H9 (cell line): ENCODE data around the gene ATN1. TPM values are rescaled to one million over a fixed set of nuclear protein-coding genes. Genes with fewer than 3 reads are reported as not detected.

ENCODE experiments used
- DNase-seq: peaks from one replicate; pipeline ENCODE4 v3.0.0-alpha.2; 2017
- H2AFZ ChIP-seq: one replicate; pipeline ENCODE4 v1.6.1; 2013; ENCODE audit warnings: mild to moderate bottlenecking, low read length, control low read depth, moderate library complexity
- H2AK5ac ChIP-seq: 2 replicates; pipeline ENCODE4 v1.6.1; 2013; ENCODE audit warnings: low read length, control low read depth, mixed read lengths; ENCODE audit not compliant: insufficient read length
- H2BK120ac ChIP-seq: one replicate; pipeline ENCODE4 v1.6.1; 2013; ENCODE audit warnings: low read depth, mild to moderate bottlenecking, low read length, control low read depth, inconsistent platforms; ENCODE audit not compliant: poor library complexity, severe bottlenecking
- H2BK12ac ChIP-seq: 2 replicates; pipeline ENCODE4 v1.6.1; 2013; ENCODE audit warnings: low read length, control low read depth, mixed read lengths, low read depth; ENCODE audit not compliant: insufficient read length
- H2BK15ac ChIP-seq: 2 replicates; pipeline ENCODE4 v1.6.1; 2013; ENCODE audit warnings: low read depth, low read length, control low read depth
- H2BK20ac ChIP-seq: one replicate; pipeline ENCODE4 v1.6.1; 2013; ENCODE audit warnings: low read depth, mild to moderate bottlenecking, low read length, control low read depth, inconsistent platforms; ENCODE audit not compliant: poor library complexity, severe bottlenecking
- H2BK5ac ChIP-seq: 2 replicates; pipeline ENCODE4 v1.6.1; 2013; ENCODE audit warnings: low read length, control low read depth, mixed read lengths; ENCODE audit not compliant: insufficient read length
- H3K14ac ChIP-seq: 2 replicates; pipeline ENCODE4 v1.6.1; 2013; ENCODE audit warnings: low read length, control low read depth; ENCODE audit not compliant: insufficient read depth
- H3K18ac ChIP-seq: 2 replicates; pipeline ENCODE4 v1.6.1; 2013; ENCODE audit warnings: low read depth, mild to moderate bottlenecking, mixed read lengths, low read length, control low read depth; ENCODE audit not compliant: insufficient read length
- H3K23ac ChIP-seq: 2 replicates; pipeline ENCODE4 v1.6.1; 2013; ENCODE audit warnings: low read length, control low read depth, mixed read lengths, low read depth; ENCODE audit not compliant: insufficient read length
- H3K23me2 ChIP-seq: 2 replicates; pipeline ENCODE4 v1.6.1; 2013; ENCODE audit warnings: low read depth, mild to moderate bottlenecking, mixed read lengths, low read length, control low read depth; ENCODE audit not compliant: insufficient read length, poor library complexity, severe bottlenecking
- H3K27ac ChIP-seq: 2 replicates; pipeline ENCODE4 v1.5.1; 2013; ENCODE audit warnings: low read length, control low read depth, mixed read lengths, low read depth; ENCODE audit not compliant: insufficient read length
- H3K27me3 ChIP-seq: 2 replicates; pipeline ENCODE4 v1.6.1; 2013; ENCODE audit warnings: low read length, control low read depth, inconsistent platforms; ENCODE audit not compliant: insufficient read depth
- H3K4ac ChIP-seq: 2 replicates; pipeline ENCODE4 v1.6.1; 2013; ENCODE audit warnings: low read depth, mild to moderate bottlenecking, control low read depth, inconsistent platforms, low read length, moderate library complexity
- H3K4me1 ChIP-seq: 2 replicates; pipeline ENCODE4 v1.6.1; 2013; ENCODE audit warnings: low read length, control low read depth, inconsistent platforms; ENCODE audit not compliant: insufficient read depth
- H3K4me2 ChIP-seq: 2 replicates; pipeline ENCODE4 v1.6.1; 2013; ENCODE audit warnings: low read length, control low read depth, mixed read lengths; ENCODE audit not compliant: insufficient read length, insufficient read depth
- H3K56ac ChIP-seq: 2 replicates; pipeline ENCODE4 v1.6.1; 2013; ENCODE audit warnings: low read depth, mild to moderate bottlenecking, mixed read lengths, low read length, control low read depth; ENCODE audit not compliant: insufficient read length
- H3K79me1 ChIP-seq: 2 replicates; pipeline ENCODE4 v1.6.1; 2013; ENCODE audit warnings: low read depth, mild to moderate bottlenecking, moderate library complexity, low read length, control low read depth, inconsistent platforms; ENCODE audit not compliant: insufficient read depth, poor library complexity, severe bottlenecking
- H3K79me2 ChIP-seq: 2 replicates; pipeline ENCODE4 v1.6.1; 2013; ENCODE audit warnings: low read length, control low read depth, inconsistent platforms; ENCODE audit not compliant: insufficient read depth
- H3K9ac ChIP-seq: 2 replicates; pipeline ENCODE4 v1.6.1; 2013; ENCODE audit warnings: low read length, control low read depth, mixed read lengths; ENCODE audit not compliant: insufficient read length; ENCODE audit errors: extremely low read depth
- H3K9me3 ChIP-seq: one replicate; pipeline ENCODE4 v1.6.1; 2013; ENCODE audit warnings: low read depth, low read length, inconsistent platforms; ENCODE audit not compliant: control insufficient read depth
- H3T11ph ChIP-seq: one replicate; pipeline ENCODE4 v1.6.1; 2013; ENCODE audit warnings: mild to moderate bottlenecking, low read length, control low read depth, inconsistent platforms
- H4K20me1 ChIP-seq: one replicate; pipeline ENCODE4 v1.6.1; 2013; ENCODE audit not compliant: control insufficient read depth, insufficient read length, insufficient read depth
- H4K5ac ChIP-seq: 2 replicates; pipeline ENCODE4 v1.6.1; 2013; ENCODE audit warnings: low read depth, mild to moderate bottlenecking, mixed read lengths, low read length, control low read depth; ENCODE audit not compliant: insufficient read length
- H4K8ac ChIP-seq: replicated peaks from 2 replicates; pipeline ENCODE4 v1.6.1; 2013; ENCODE audit warnings: low read length, control low read depth, mixed read lengths, low read depth; ENCODE audit not compliant: insufficient read length
- H4K91ac ChIP-seq: 2 replicates; pipeline ENCODE4 v1.6.1; 2013; ENCODE audit warnings: low read depth, mild to moderate bottlenecking, moderate library complexity, mixed read lengths, low read length, control low read depth; ENCODE audit not compliant: insufficient read length
- H3K27ac Mint-ChIP-seq, 3 experiments: 2 replicates in 2 of 3; 3 replicates in 1 of 3; pipeline ENCODE4 v1.8.0; 2020 to 2021; ENCODE audit warnings: mixed read lengths in 3 of 3, mild to moderate bottlenecking in 1 of 3, moderate library complexity in 1 of 3
- H3K27me3 Mint-ChIP-seq: 2 replicates; pipeline ENCODE4 v1.8.0; 2021; ENCODE audit warnings: low read depth, mild to moderate bottlenecking, moderate library complexity, mixed read lengths
- H3K36me3 Mint-ChIP-seq, 3 experiments: 2 replicates in 2 of 3; 3 replicates in 1 of 3; pipeline ENCODE4 v1.8.0; 2020 to 2021; ENCODE audit warnings: low read depth in 3 of 3, mixed read lengths in 3 of 3; ENCODE audit not compliant: insufficient read depth in 1 of 3
- H3K4me1 Mint-ChIP-seq, 2 experiments: 2 replicates each; pipeline ENCODE4 v1.8.0; 2020; ENCODE audit warnings: mixed read lengths in 2 of 2
- H3K4me3 Mint-ChIP-seq, 2 experiments: 2 replicates in 1 of 2; 3 replicates in 1 of 2; pipeline ENCODE4 v1.8.0; 2020 to 2021; ENCODE audit warnings: mild to moderate bottlenecking in 2 of 2, mixed read lengths in 2 of 2, moderate library complexity in 1 of 2
- H3K9me3 Mint-ChIP-seq, 2 experiments: 2 replicates in 1 of 2; 3 replicates in 1 of 2; pipeline ENCODE4 v1.8.0; 2020; ENCODE audit warnings: mild to moderate bottlenecking in 2 of 2, mixed read lengths in 2 of 2, moderate library complexity in 1 of 2
- CTCF ChIP-seq: fragments of 200-600 bp; sonication (generic); conservative IDR thresholded peaks from 3 replicates; pipeline ENCODE4 v1.8.0; 2021; ENCODE audit warnings: antibody characterized with exemption, mild to moderate bottlenecking
- WGBS: extraction: QIAGEN DNeasy Blood & Tissue Kit; methylation state at CpG from one replicate; pipeline ENCODE4 v1.1.7; 2013; ENCODE audit warnings: missing lambda C conversion rate, low lambda C conversion rate, mixed read lengths; ENCODE audit not compliant: insufficient read length; ENCODE audit errors: extremely low coverage; 5-methylcytosine and 5-hydroxymethylcytosine counted together
- total RNA-seq: library from RNA; stranded (reverse); gene quantifications from 2 replicates; pipeline ENCODE4 v1.2.1, GENCODE V29; 2021

ATN1 gene
- total RNA-seq, 1 experiment from 2014 or later = 103 TPM

DNA sequence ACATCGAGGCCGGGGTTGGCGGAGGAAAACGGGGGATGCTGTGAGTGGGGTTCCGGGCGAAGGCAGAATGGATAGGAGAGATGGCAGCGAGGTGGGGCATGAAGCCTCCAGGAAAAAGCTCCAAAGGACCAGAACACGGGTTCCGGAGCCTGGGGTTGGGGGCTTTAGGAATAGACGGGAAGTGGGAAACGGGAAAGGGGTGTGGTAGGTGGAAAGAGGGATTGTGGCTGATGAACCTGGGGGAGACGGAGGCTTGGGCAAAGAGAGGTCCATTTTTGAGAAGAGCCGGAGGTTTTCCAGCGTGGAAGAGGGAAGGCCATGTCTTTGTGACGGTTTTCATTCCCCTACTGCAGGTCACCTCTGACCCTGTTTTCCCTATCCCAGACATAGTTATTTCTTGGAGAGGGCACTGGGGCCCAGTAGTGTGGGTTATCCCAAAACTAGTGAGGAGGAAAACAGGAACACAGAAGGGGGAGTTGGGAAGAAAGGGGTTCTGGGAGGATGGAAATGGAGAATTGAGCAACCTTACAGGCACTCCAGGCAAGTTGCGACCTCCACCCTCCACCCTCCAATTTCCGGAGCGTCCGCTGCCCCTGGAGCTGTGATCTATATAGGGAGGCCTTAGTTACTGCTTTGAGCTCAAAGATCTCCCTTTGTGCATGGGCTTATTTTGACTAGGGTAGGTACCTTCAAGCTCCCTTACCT is 1.1 kb downstream of the ATN1 start:
- H3T11ph ChIP-seq = no peak overlapping the region
- no peaks in the 10 kb centered on the region for H3K79me1 ChIP-seq
- no peak for TF ChIP-seq CTCF
- peaks cover 11 to 39% (median 17%) of the 10 kb centered on the region in 3 experiments; a peak in 6 of 7 replicates for H3K36me3 Mint-ChIP-seq
- H3K27ac Mint-ChIP-seq = peak overlapping the region; percentile 76 to 97 (median 93); a peak in 6 of 7 replicates
- H3K14ac ChIP-seq = peak overlapping the region; percentile 11
- peaks cover 0 to 2% of the 10 kb centered on the region in 2 experiments; a peak in 1 of 5 replicates for H3K9me3 Mint-ChIP-seq
- DNase-seq = no peak
- H3K27me3 ChIP-seq = no peaks in the 10 kb centered on the region
- no peak overlapping the region for H2AFZ ChIP-seq
- H2BK15ac ChIP-seq = no peak overlapping the region
- H3K23ac ChIP-seq = no peak overlapping the region
- H2BK20ac ChIP-seq = no peak overlapping the region
- peaks cover 24% of the 10 kb centered on the region; the same call in 1 of the 2 replicates for H3K79me2 ChIP-seq
- H2AK5ac ChIP-seq = no peak overlapping the region
- no peak overlapping the region for H3K56ac ChIP-seq
- H3K23me2 ChIP-seq = peaks cover 30% of the 10 kb centered on the region
- no peak overlapping the region for H2BK12ac ChIP-seq
- H4K20me1 ChIP-seq = no peaks in the 10 kb centered on the region
- no peak overlapping the region for H4K91ac ChIP-seq
- no peak overlapping the region for H3K4ac ChIP-seq
- no peak overlapping the region for H4K8ac ChIP-seq
- peaks cover 3% of the 10 kb centered on the region; the same call in 1 of the 2 replicates for H3K4me1 ChIP-seq
- no peak overlapping the region for H2BK120ac ChIP-seq
- H4K5ac ChIP-seq = no peak overlapping the region
- H3K9ac ChIP-seq = peak overlapping the region; percentile 60
- H3K9me3 ChIP-seq = no peaks in the 10 kb centered on the region
- H2BK5ac ChIP-seq = no peak overlapping the region
- no peak overlapping the region for H3K18ac ChIP-seq
- peak overlapping the region; percentile 74 for H3K4me2 ChIP-seq
- H3K27me3 Mint-ChIP-seq = peaks cover 1% of the 10 kb centered on the region; the same call in 1 of the 2 replicates
- peaks cover 57 to 61% of the 10 kb centered on the region in 2 experiments for H3K4me1 Mint-ChIP-seq
- WGBS = no CpG with 5 or more reads among the region's 19 CpGs
- no peak overlapping the region for H3K27ac ChIP-seq
- peak overlapping the region; percentile 96 to 98 for H3K4me3 Mint-ChIP-seq
